Measurements from ENCODE around the gene LAMB1.
"Not testable (repeated sequence)": the region's sequence is repeated elsewhere in the genome, so short reads cannot be mapped to it uniquely, and the experiment has no call there.

Gene LAMB1

GRCh38 chr7:107931740-107932515 lies 71.0 kb downstream of the LAMB1 start:
- TF ChIP-seq POLR2A (IDR thresholded peaks at IDR 0.05; ENCODE audit: low read length) = no peak
- no peak for TF ChIP-seq GATA1 (IDR thresholded peaks at IDR 0.05; ENCODE audit: low read depth, low read length)
- DNase-seq = no peak

GRCh38 chr7:107926481-107926880 lies 76.5 kb downstream of the LAMB1 start:
- TF ChIP-seq POLR2A (IDR thresholded peaks at IDR 0.05; ENCODE audit: low read length) = no peak
- no peak for TF ChIP-seq GATA1 (IDR thresholded peaks at IDR 0.05; ENCODE audit: low read depth, low read length)
- DNase-seq = no peak

GRCh38 chr7:107924841-107925504 lies 78.0 kb downstream of the LAMB1 start:
- TF ChIP-seq GATA1 (IDR thresholded peaks at IDR 0.05; ENCODE audit: low read depth, low read length) = no peak
- TF ChIP-seq POLR2A (IDR thresholded peaks at IDR 0.05; ENCODE audit: low read length) = no peak
- DNase-seq = no peak

GRCh38 chr7:107922886-107923285 lies 80.1 kb downstream of the LAMB1 start:
- TF ChIP-seq GATA1 (IDR thresholded peaks at IDR 0.05; ENCODE audit: low read depth, low read length) = no peak
- TF ChIP-seq POLR2A (IDR thresholded peaks at IDR 0.05; ENCODE audit: low read length) = no peak
- DNase-seq = no peak

GRCh38 chr7:107921826-107922225 lies 81.1 kb downstream of the LAMB1 start:
- DNase-seq = not testable (repeated sequence)

- DNase-seq = no peak
- no peak for TF ChIP-seq POLR2A (IDR thresholded peaks at IDR 0.05; ENCODE audit: low read length)
- TF ChIP-seq GATA1 (IDR thresholded peaks at IDR 0.05; ENCODE audit: low read depth, low read length) = no peak
Observed at GRCh38 chr7:107920048-107920772, 82.8 kb downstream of the LAMB1 start.

GRCh38 chr7:107918948-107919347 lies 84.0 kb downstream of the LAMB1 start:
- TF ChIP-seq POLR2A (IDR thresholded peaks at IDR 0.05; ENCODE audit: low read length) (no peak), GATA1 (IDR thresholded peaks at IDR 0.05; ENCODE audit: low read depth, low read length) (no peak)
- DNase-seq = no peak

GRCh38 chr7:107917763-107918651 lies 85.0 kb downstream of the LAMB1 start:
- TF ChIP-seq GATA1 (IDR thresholded peaks at IDR 0.05; ENCODE audit: low read depth, low read length) (no peak), POLR2A (IDR thresholded peaks at IDR 0.05; ENCODE audit: low read length) (no peak)

GRCh38 chr7:107915541-107915940 lies 87.4 kb downstream of the LAMB1 start:
- DNase-seq = no peak
- TF ChIP-seq GATA1 (IDR thresholded peaks at IDR 0.05; ENCODE audit: low read depth, low read length) = no peak
- no peak for TF ChIP-seq POLR2A (IDR thresholded peaks at IDR 0.05; ENCODE audit: low read length)

More at GRCh38 chr7:107917763-107918651, 85.0 kb downstream of the LAMB1 start:
- no peak for DNase-seq

- TF ChIP-seq GATA1 (IDR thresholded peaks at IDR 0.05; ENCODE audit: low read depth, low read length) (no peak), POLR2A (IDR thresholded peaks at IDR 0.05; ENCODE audit: low read length) (no peak)
- no peak for DNase-seq
Observed at GRCh38 chr7:107914831-107915230, 88.1 kb downstream of the LAMB1 start.

GRCh38 chr7:107913851-107914250 lies 89.1 kb downstream of the LAMB1 start:
- no peak for TF ChIP-seq GATA1 (IDR thresholded peaks at IDR 0.05; ENCODE audit: low read depth, low read length)
- TF ChIP-seq POLR2A (IDR thresholded peaks at IDR 0.05; ENCODE audit: low read length) = no peak
- DNase-seq = peak in 1 of 2 experiments; percentile 45

- no peak for DNase-seq
- TF ChIP-seq GATA1 (IDR thresholded peaks at IDR 0.05; ENCODE audit: low read depth, low read length) (no peak), POLR2A (IDR thresholded peaks at IDR 0.05; ENCODE audit: low read length) (no peak)
Observed at GRCh38 chr7:107911981-107912380, 91.0 kb downstream of the LAMB1 start.

GRCh38 chr7:107909445-107909844 lies 93.5 kb downstream of the LAMB1 start:
- no peak for TF ChIP-seq POLR2A (IDR thresholded peaks at IDR 0.05; ENCODE audit: low read length)
- TF ChIP-seq GATA1 (IDR thresholded peaks at IDR 0.05; ENCODE audit: low read depth, low read length) = no peak
- no peak for DNase-seq

Measured in erythroblast (primary cell).